SK-N-SH treated with all-trans-retinoic acid at 6 μM for 48 hours (cell line): ENCODE results near the gene LMNTD2.
A peak's percentile ranks its signal among the peaks of the same experiment; 100 is the strongest.

Source experiments
- ATAC-seq: fragments of 200-7000 bp; cut with Tn5 transposase; 3 replicates; pipeline ENCODE4 v1.9.1; 2020; ENCODE audit warnings: mild to moderate bottlenecking, moderate library complexity
- ARNTL ChIP-seq: fragments of 450-650 bp; formaldehyde crosslinking; IDR thresholded peaks from 2 replicates; pipeline ENCODE4 v1.5.0; 2020; ENCODE audit warnings: low read depth, mild to moderate bottlenecking, moderate library complexity, borderline replicate concordance
- CREB5 ChIP-seq: fragments of 250-450 bp; sonication (Bioruptor Pico); IDR thresholded peaks from 2 replicates; pipeline ENCODE4 v1.5.1; 2020; ENCODE audit warnings: low read depth, mild to moderate bottlenecking, moderate library complexity
- CSDC2 ChIP-seq: fragments of 250-450 bp; sonication (Bioruptor Pico); IDR thresholded peaks from 2 replicates; pipeline ENCODE4 v1.5.0; 2020; ENCODE audit warnings: mild to moderate bottlenecking, moderate library complexity
- CSRNP3 ChIP-seq: fragments of 250-450 bp; sonication (Bioruptor Pico); IDR thresholded peaks from 2 replicates; pipeline ENCODE4 v1.5.1; 2021; ENCODE audit warnings: mild to moderate bottlenecking, moderate library complexity
- ESRRG ChIP-seq: fragments of 250-450 bp; sonication (Bioruptor Pico); IDR thresholded peaks from 2 replicates; pipeline ENCODE4 v1.6.1; 2021; ENCODE audit warnings: mild to moderate bottlenecking
- GLIS3 ChIP-seq: fragments of 250-450 bp; sonication (Bioruptor Pico); IDR thresholded peaks from 2 replicates; pipeline ENCODE4 v1.5.0; 2020; ENCODE audit warnings: mild to moderate bottlenecking, moderate library complexity
- ISL1 ChIP-seq: fragments of 250-450 bp; sonication (Bioruptor Pico); IDR thresholded peaks from 2 replicates; pipeline ENCODE4 v2.1.2; 2022; ENCODE audit warnings: mild to moderate bottlenecking, moderate library complexity
- OSR1 ChIP-seq: fragments of 250-450 bp; sonication (Bioruptor Pico); IDR thresholded peaks from 2 replicates; pipeline ENCODE4 v1.8.0; 2022; ENCODE audit warnings: moderate library complexity, mild to moderate bottlenecking, inconsistent platforms
- PATZ1 ChIP-seq: fragments of 250-450 bp; sonication (Bioruptor Pico); IDR thresholded peaks from 2 replicates; pipeline ENCODE4 v1.8.0; 2020; ENCODE audit warnings: mild to moderate bottlenecking, moderate library complexity, borderline replicate concordance
- PPARA ChIP-seq: fragments of 250-450 bp; sonication (Bioruptor Pico); IDR thresholded peaks from 2 replicates; pipeline ENCODE4 v1.5.0; 2020; ENCODE audit warnings: mild to moderate bottlenecking, borderline replicate concordance
- RARB ChIP-seq: fragments of 250-450 bp; sonication (Bioruptor Pico); IDR thresholded peaks from 2 replicates; pipeline ENCODE4 v1.8.0; 2021; ENCODE audit warnings: mild to moderate bottlenecking, moderate library complexity
- SNAI2 ChIP-seq: fragments of 250-450 bp; sonication (Bioruptor Pico); IDR thresholded peaks from 2 replicates; pipeline ENCODE4 v1.5.0; 2020; ENCODE audit warnings: mild to moderate bottlenecking, moderate library complexity
- TOX ChIP-seq: fragments of 250-450 bp; sonication (Bioruptor Pico); IDR thresholded peaks from 2 replicates; pipeline ENCODE4 v1.8.0; 2021; ENCODE audit warnings: mild to moderate bottlenecking, moderate library complexity, borderline replicate concordance
- TSHZ2 ChIP-seq: fragments of 250-450 bp; sonication (Bioruptor Pico); IDR thresholded peaks from 2 replicates; pipeline ENCODE4 v1.5.0; 2020; ENCODE audit warnings: mild to moderate bottlenecking, moderate library complexity
- ZC3H10 ChIP-seq: fragments of 250-450 bp; sonication (Bioruptor Pico); IDR thresholded peaks from 2 replicates; pipeline ENCODE4 v1.5.1; 2021; ENCODE audit warnings: mild to moderate bottlenecking, moderate library complexity
- ZFP3 ChIP-seq: fragments of 250-450 bp; sonication (Bioruptor Pico); IDR thresholded peaks from 2 replicates; pipeline ENCODE4 v1.5.0; 2020; ENCODE audit warnings: mild to moderate bottlenecking, moderate library complexity
- ZFP30 ChIP-seq: fragments of 450-650 bp; formaldehyde crosslinking; IDR thresholded peaks from 2 replicates; pipeline ENCODE4 v1.5.0; 2022; ENCODE audit warnings: mild to moderate bottlenecking, moderate library complexity
- ZNF70 ChIP-seq: fragments of 450-650 bp; formaldehyde crosslinking; IDR thresholded peaks from 2 replicates; pipeline ENCODE4 v1.5.0; 2020; ENCODE audit warnings: mild to moderate bottlenecking, moderate library complexity
- ZNF8 ChIP-seq: fragments of 450-650 bp; formaldehyde crosslinking; IDR thresholded peaks from 2 replicates; pipeline ENCODE4 v1.5.0; 2020; ENCODE audit warnings: mild to moderate bottlenecking, moderate library complexity
- TF ChIP-seq, protein P1 (sequence below): fragments of 250-450 bp; sonication (Bioruptor Pico); IDR thresholded peaks from 2 replicates; pipeline ENCODE4 v1.8.0; 2021; ENCODE audit warnings: low read depth, mild to moderate bottlenecking, moderate library complexity, borderline replicate concordance

LMNTD2 gene

GRCh38 chr11:578276-579035 lies 17.9 kb upstream of the LMNTD2 start:
- TF ChIP-seq ZNF8 (CRISPR knock-in tag) (no peak), CREB5 (CRISPR knock-in tag) (no peak), GLIS3 (CRISPR knock-in tag) (no peak), ISL1 (CRISPR knock-in tag) (no peak), ZNF70 (CRISPR knock-in tag) (no peak)
- no peak for ATAC-seq

DNA sequence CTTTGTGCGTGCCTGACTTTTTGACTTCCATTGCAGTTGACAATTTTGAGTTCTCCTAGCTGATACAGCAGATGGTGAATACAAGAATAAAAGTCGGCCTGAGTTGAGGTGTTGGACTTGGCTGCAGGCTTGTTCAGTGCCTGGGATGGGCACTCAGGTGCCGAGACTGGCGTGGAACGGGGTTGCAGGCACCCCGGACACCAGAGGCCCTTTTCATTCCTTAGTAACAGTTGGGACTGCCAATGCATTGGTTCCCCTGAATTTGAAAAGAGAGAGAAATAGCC lies 17.0 kb upstream of the LMNTD2 start:
- ATAC-seq: no peak
- TF ChIP-seq PPARA (CRISPR knock-in tag): no peak
- TF ChIP-seq CSRNP3 (CRISPR knock-in tag): no peak

DNA sequence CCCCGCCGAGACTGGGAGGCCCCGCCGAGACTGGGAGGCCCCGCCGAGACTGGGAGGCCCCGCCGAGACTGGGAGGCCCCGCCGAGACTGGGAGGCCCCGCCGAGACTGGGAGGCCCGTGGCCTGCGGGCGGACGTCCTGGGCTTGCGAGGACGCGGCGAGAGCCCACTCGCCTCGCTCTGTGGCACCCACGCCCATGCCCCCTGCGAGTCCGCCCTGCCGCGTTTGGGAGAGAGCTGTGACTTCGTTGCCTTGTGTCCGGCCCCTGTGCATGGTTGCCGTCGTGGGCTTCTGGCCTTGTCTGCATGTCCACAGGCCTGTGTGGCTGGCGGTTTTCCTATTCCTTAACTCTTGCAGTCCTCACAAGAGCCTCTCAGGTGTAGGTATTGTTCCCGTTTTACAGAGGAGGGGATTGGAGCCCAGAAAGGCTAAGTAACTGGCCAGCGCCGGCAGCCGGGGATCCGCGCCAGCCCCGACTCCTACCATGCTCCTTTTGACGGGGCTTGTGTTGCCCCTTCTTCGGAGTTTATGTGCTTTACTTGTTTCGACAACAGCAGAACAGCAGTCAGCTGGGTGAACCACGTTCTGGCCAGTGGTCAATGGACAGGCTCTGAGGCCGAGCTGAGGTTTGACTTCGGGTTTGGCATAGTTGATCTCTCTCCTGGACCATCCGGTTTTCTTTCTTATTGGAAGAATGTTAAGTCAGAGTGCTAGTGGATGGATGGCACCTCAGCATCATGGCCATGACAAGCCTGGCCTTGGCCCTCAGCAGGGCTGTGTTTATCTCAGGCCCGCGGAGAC lies 16.5 kb upstream of the LMNTD2 start:
- ATAC-seq: no peak
- TF ChIP-seq ESRRG (CRISPR knock-in tag): no peak
- no peak for TF ChIP-seq ZFP3 (CRISPR knock-in tag)
- TF ChIP-seq GLIS3 (CRISPR knock-in tag): no peak
- no peak for TF ChIP-seq TOX
- no peak for TF ChIP-seq OSR1
- no peak for TF ChIP-seq ISL1 (CRISPR knock-in tag)
- TF ChIP-seq, all 23 proteins: peak for 0

GRCh38 chr11:575996-576768 lies 15.6 kb upstream of the LMNTD2 start, which contains the start of gene PHRF1:
Gene PHRF1 (plus strand): TSS chr11:576470. CDS start chr11:581513, 5,043 bp downstream.
- TF ChIP-seq ZC3H10 (CRISPR knock-in tag) (no peak), ZFP30 (CRISPR knock-in tag) (no peak), CSRNP3 (CRISPR knock-in tag) (no peak), ARNTL (CRISPR knock-in tag) (no peak), PATZ1 (CRISPR knock-in tag) (no peak), PPARA (CRISPR knock-in tag) (no peak), SNAI2 (CRISPR knock-in tag) (no peak), ISL1 (CRISPR knock-in tag) (no peak), ESRRG (CRISPR knock-in tag) (no peak), OSR1 (no peak), TSHZ2 (CRISPR knock-in tag) (no peak), CSDC2 (CRISPR knock-in tag) (no peak), RARB (CRISPR knock-in tag) (no peak)
- TF ChIP-seq, protein P1, sequence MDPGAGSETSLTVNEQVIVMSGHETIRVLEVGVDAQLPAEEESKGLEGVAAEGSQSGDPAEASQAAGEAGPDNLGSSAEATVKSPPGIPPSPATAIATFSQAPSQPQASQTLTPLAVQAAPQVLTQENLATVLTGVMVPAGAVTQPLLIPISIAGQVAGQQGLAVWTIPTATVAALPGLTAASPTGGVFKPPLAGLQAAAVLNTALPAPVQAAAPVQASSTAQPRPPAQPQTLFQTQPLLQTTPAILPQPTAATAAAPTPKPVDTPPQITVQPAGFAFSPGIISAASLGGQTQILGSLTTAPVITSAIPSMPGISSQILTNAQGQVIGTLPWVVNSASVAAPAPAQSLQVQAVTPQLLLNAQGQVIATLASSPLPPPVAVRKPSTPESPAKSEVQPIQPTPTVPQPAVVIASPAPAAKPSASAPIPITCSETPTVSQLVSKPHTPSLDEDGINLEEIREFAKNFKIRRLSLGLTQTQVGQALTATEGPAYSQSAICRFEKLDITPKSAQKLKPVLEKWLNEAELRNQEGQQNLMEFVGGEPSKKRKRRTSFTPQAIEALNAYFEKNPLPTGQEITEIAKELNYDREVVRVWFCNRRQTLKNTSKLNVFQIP (CRISPR knock-in tag): no peak
- peak; percentile 91 for ATAC-seq
